HG02981 (cell line): ENCODE data around the gene RPTOR.

Source experiments
- ATAC-seq: cut with Tn5 transposase; IDR thresholded peaks from one replicate; pipeline ENCODE4 v1.9.1; 2021; ENCODE audit warnings: mild to moderate bottlenecking, moderate library complexity; ENCODE audit not compliant: unreplicated experiment

Gene RPTOR

GRCh38 chr17:80947200-80947940 lies 402.7 kb downstream of the RPTOR start:
- ATAC-seq: no peak

DNA sequence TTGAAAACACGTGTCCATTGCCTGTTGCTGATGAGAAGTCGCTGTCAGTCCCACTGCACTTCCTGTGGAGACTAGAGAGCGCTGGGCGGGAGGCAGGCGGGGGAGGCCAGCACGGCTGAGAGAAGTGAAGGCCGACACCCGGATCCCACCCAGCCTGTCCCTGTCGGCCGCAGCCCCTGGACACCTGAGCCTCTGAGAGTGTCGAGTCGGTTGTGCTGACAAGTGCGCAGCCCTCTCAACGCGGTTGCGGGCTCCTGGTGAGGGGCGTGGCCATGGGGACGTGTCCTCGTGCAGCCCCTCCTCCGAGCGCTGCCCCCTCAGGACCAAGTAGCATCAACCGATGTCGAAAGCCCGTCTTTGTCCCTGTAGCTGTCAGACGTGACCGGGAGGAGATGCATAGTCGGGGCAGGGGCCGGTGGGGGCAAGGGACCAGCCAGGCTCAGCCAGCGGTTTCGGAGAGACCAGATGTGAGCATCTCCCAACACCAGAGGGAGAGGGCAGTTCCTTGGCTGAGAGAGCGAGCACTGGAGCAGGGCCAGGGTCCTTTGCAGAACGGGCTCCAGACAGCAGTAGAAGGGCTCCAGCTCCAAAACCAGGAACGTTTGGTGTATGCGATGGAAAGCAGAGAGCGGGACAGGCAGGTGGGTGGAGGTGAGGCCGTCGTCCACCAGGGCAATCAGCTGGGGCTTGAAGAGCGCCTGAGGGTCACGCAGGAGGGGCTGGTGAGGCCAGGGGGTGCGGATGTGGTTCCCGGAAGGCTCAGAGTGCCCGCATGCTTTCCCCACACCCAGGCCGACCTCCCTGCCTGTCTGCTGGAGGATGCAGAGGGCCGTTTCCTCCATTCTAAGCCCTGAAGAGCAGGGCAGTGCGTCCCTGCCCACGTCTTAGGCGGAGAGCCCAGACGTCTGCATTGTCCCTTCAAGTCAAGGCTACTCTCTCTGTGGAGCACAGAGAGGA lies 403.7 kb downstream of the RPTOR start:
- no peak for ATAC-seq

DNA sequence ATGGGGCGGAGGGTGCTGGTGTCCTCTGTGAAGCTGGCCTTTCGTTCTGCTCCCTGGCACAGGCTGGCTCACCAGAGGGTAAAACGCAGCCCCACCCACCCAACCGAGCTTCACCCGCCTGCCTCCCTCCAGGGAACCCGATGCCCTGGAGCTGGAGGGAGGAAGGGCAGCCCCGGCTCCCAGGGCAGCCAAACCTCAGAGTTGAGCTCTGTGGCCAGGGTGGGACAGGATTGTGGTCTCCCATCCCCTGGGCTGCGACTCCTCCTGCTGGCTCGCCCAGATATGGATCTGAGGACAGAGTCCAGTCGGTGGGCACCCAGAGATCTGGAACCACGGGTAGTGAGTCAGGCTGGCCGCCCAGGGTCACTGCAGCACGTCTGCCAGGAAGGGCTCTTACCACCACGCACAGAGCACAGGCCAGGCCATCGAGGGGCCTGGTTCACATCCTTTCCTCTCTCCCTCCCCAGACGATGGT lies 404.4 kb downstream of the RPTOR start:
- ATAC-seq: no peak

GRCh38 chr17:80949451-80950421 lies 405.1 kb downstream of the RPTOR start:
- ATAC-seq: no peak

- ATAC-seq: no peak
These were observed 406.0 kb downstream of the RPTOR start for GRCh38 chr17:80950466-80951120.

DNA sequence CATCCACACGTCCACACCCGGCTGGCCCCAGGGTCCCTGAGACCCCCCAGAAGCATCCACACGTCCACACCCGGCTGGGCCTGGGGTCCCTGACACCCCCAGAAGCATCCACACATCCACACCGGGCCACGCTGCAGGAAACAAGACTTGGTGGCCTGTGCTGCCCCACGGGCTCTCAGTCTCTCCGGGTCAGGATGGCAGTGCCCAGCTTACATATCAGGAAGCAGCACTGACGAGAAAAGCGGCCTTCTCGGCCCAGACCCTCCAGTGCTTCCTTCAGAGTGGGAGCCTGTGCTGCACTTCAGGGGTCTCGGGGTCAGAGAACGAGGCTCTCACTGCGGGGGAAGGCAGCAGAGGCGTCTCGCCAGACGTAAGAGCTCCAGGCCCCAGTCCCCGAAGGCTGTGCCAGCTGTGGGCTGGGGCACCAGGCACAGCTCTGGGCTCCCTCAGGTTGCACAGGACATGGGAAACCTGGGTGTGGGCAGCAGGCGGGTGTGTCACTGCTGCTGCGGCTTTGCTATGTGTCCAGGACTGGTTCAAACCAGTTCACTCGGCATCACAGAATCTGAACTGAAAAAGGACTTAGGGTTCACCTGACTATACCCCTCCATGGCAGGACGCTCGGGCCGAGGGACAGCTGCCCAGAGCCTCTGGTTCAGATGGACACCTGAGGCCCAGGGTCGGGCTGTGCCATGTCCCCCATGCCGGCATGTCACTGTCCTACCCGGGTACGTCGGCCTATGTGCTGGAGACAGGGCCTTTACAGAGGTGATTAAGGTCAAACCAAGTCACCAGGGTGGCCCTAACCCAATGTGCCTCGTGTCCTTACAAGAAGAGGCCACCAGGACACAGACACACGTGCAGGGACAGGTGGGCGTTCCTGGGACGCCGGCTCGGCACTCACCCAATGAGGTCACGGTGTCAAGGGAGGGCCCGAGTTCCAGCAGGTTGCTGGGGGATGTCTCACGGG lies 406.8 kb downstream of the RPTOR start:
- ATAC-seq: no peak

- no peak for ATAC-seq
These were observed 407.7 kb downstream of the RPTOR start for GRCh38 chr17:80952291-80952690.

GRCh38 chr17:80953471-80954315 lies 409.1 kb downstream of the RPTOR start:
- ATAC-seq: no peak

DNA sequence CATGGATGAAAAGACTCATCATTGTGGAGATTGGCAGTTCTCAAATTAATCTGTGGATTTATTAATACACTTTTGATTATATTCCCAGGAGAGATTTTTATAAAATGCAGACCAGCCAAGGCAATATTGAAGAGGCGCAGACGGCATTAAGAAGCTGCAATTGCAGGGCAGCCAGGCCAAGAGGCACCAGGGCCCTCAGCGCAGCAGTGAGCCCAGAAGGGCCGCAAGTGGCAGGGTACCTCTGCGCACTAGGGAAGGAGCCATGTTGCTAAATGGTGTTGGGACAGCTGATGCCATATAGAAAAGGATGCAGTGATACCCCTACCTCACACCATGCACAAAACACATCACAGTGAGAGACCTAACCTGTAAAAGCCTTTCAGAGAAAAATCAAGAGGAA lies 410.4 kb downstream of the RPTOR start:
- no peak for ATAC-seq

DNA sequence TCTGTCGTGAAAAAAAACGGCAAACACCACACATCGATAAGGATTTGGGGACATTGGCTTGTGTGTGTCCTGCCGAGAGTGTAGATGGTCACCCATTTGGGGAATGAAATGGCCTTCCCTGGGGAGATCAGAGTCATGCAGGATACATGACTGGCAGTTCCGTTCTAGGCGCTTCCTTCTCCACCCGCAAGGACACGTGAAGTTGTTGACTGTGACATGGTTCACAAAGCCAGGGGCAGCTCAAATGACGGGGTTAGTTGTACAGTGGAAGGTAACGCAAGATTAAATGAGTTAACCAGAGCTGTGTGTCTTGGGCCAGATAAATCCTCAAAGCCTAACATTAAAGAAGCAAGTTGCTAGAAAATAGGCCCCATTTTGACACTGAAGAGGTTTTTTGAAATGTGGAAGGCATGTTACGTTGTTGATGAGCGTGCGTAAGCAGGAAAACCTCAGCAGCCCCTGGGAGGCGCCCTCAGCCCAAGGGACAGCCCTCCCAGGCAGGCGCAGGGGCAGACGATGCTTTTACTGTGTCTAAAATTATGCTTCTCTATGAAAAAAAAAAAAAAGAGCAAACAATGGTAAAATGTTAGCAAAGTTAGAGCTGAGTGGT lies 411.1 kb downstream of the RPTOR start:
- ATAC-seq: no peak

- ATAC-seq: no peak
These were observed 411.9 kb downstream of the RPTOR start for GRCh38 chr17:80956321-80957190.

DNA sequence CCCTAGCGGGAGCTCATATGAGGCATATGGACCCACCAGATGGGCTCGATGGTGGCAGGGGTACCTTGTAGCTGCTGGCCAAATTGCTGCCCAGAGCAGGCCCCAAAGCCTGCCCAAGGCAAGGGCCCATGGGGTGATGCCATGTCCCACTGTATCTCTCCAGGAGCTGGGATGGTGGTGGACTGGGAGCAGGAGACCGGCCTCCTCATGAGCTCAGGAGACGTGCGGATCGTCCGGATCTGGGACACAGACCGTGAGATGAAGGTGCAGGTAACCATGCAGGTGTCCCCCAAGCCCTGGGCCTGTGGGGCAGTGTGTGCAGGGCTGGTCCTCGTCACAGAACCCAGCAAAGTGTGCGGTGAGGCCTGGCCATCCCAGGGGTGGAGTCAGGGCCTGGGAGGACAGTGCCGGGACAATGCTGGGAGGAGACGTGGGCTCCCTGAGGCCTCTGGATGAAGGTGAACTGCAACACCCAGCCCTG lies 412.9 kb downstream of the RPTOR start:
- no peak for ATAC-seq

GRCh38 chr17:80959330-80960036 lies 414.8 kb downstream of the RPTOR start:
- no peak for ATAC-seq

GRCh38 chr17:80960037-80960796 lies 415.6 kb downstream of the RPTOR start:
- ATAC-seq: no peak

DNA sequence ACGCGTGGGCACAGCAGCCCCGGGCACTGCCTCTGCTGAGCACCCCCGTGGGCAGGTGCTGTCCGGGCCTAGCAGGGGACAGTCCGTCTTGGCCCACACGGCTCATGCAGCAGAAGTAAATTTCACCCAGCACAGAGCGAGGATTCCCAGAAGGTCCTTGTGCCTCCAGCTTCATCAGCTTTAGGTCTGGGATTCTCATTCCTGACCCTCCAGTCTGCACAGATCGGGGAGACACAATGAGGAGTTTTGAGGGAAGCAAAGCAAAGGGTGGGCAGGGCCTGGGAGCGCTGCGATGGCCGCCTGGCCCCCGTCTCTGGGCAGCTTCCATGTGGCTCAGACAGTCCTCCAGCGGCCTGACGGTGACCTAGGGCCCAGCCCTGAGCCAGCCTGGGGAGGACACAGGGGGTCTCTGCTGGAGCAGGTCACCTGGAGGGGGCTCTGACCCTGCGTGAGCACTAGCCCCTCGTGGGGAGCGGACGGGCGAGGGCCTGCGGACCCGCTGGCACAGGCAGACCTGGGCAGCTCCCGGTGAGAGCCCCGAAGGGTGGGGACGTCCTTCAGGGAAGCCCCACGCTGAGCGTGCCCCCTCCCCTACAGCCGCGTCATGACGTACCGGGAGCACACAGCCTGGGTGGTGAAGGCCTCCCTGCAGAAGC lies 416.3 kb downstream of the RPTOR start:
- ATAC-seq: no peak
